ENCODE data around the gene EPHA4. TPM values are rescaled to one million over a fixed set of nuclear protein-coding genes. Genes with fewer than 3 reads are reported as not detected.

The EPHA4 gene
- total and polyA plus RNA-seq, 2 donors (not counting 1 experiment from before 2014, with no cell fraction given), result 9.6 to 21.0 TPM

GRCh38 chr2:221477714-221478484, 94.2 kb downstream of the EPHA4 start:
- Histone ChIP-seq H4K20me1 (ENCODE audit: control insufficient read depth, extremely low read depth, insufficient read depth, low read length) (no peaks in the 10 kb centered on the region), H2AFZ (ENCODE audit: low read length) (no peak overlapping the region), H3K79me2 (ENCODE audit: control insufficient read depth, insufficient read depth, low read length) (no peaks in the 10 kb centered on the region), H3K4me1 (ENCODE audit: control insufficient read depth, extremely low read depth, insufficient read depth, low read length) (no peaks in the 10 kb centered on the region), H3K27ac (ENCODE audit: insufficient read depth, low read length) (no peak overlapping the region), H3K9me3 (ENCODE audit: control insufficient read depth, insufficient read depth, low read depth, low read length) (no peaks in the 10 kb centered on the region), H3K4me3 (replicated peaks in 1 of 4; ENCODE audit: control extremely low read depth in 1 of 4, insufficient read depth in 1 of 4, low read depth in 3 of 4, low read length in 4 of 4) (no peak overlapping the region), H3K9ac (ENCODE audit: insufficient read depth, low read length) (no peak overlapping the region), H3K27me3 (ENCODE audit: control insufficient read depth, insufficient read depth, low read length) (no peaks in the 10 kb centered on the region), H3K36me3 (ENCODE audit: control insufficient read depth, insufficient read depth, low read length) (no peaks in the 10 kb centered on the region), H3K4me2 (ENCODE audit: extremely low read depth, insufficient read depth, low read length) (no peak overlapping the region)
- TF ChIP-seq EZH2 (IDR thresholded peaks at IDR 0.05; ENCODE audit: low read length, missing control alignments) (no peak), CTCF (conservative IDR thresholded peaks at IDR 0.05 in 1 of 2, IDR thresholded peaks at IDR 0.05 in 1 of 2; ENCODE audit: low read depth in 1 of 2, low read length in 2 of 2) (no peak)
- DNase-seq (ENCODE audit: low read depth in 2 of 2), result peak in 1 of 2 donors; percentile 12

GRCh38 chr2:221476195-221476594, 95.9 kb downstream of the EPHA4 start:
- H3K27me3 ChIP-seq (ENCODE audit: control insufficient read depth, insufficient read depth, low read length), result no peaks in the 10 kb centered on the region
- H3K36me3 ChIP-seq (ENCODE audit: control insufficient read depth, insufficient read depth, low read length), result no peaks in the 10 kb centered on the region
- TF ChIP-seq EZH2 (IDR thresholded peaks at IDR 0.05; ENCODE audit: low read length, missing control alignments) (no peak), CTCF (conservative IDR thresholded peaks at IDR 0.05 in 1 of 2, IDR thresholded peaks at IDR 0.05 in 1 of 2; ENCODE audit: low read depth in 1 of 2, low read length in 2 of 2) (no peak)
- no peak overlapping the region for H3K27ac ChIP-seq (ENCODE audit: insufficient read depth, low read length)
- H4K20me1 ChIP-seq (ENCODE audit: control insufficient read depth, extremely low read depth, insufficient read depth, low read length), result no peaks in the 10 kb centered on the region
- H3K79me2 ChIP-seq (ENCODE audit: control insufficient read depth, insufficient read depth, low read length), result no peaks in the 10 kb centered on the region
- H3K9me3 ChIP-seq (ENCODE audit: control insufficient read depth, insufficient read depth, low read depth, low read length), result no peaks in the 10 kb centered on the region
- H3K4me1 ChIP-seq (ENCODE audit: control insufficient read depth, extremely low read depth, insufficient read depth, low read length), result no peaks in the 10 kb centered on the region
- no peak for DNase-seq (ENCODE audit: low read depth in 2 of 2)
- no peak overlapping the region for H3K4me3 ChIP-seq (replicated peaks in 1 of 4; ENCODE audit: control extremely low read depth in 1 of 4, insufficient read depth in 1 of 4, low read depth in 3 of 4, low read length in 4 of 4)
- no peak overlapping the region for H3K4me2 ChIP-seq (ENCODE audit: extremely low read depth, insufficient read depth, low read length)
- H3K9ac ChIP-seq (ENCODE audit: insufficient read depth, low read length), result no peak overlapping the region
- no peak overlapping the region for H2AFZ ChIP-seq (ENCODE audit: low read length)

GRCh38 chr2:221473451-221473850, 98.7 kb downstream of the EPHA4 start:
- no peaks in the 10 kb centered on the region for H3K4me1 ChIP-seq (ENCODE audit: control insufficient read depth, extremely low read depth, insufficient read depth, low read length)
- no peaks in the 10 kb centered on the region for H3K27me3 ChIP-seq (ENCODE audit: control insufficient read depth, insufficient read depth, low read length)
- H3K79me2 ChIP-seq (ENCODE audit: control insufficient read depth, insufficient read depth, low read length), result no peaks in the 10 kb centered on the region
- no peak overlapping the region for H3K9ac ChIP-seq (ENCODE audit: insufficient read depth, low read length)
- H3K27ac ChIP-seq (ENCODE audit: insufficient read depth, low read length), result no peak overlapping the region
- H2AFZ ChIP-seq (ENCODE audit: low read length), result no peak overlapping the region
- H3K9me3 ChIP-seq (ENCODE audit: control insufficient read depth, insufficient read depth, low read depth, low read length), result no peaks in the 10 kb centered on the region
- no peaks in the 10 kb centered on the region for H3K36me3 ChIP-seq (ENCODE audit: control insufficient read depth, insufficient read depth, low read length)
- no peak overlapping the region for H3K4me2 ChIP-seq (ENCODE audit: extremely low read depth, insufficient read depth, low read length)
- TF ChIP-seq CTCF (conservative IDR thresholded peaks at IDR 0.05 in 1 of 2, IDR thresholded peaks at IDR 0.05 in 1 of 2; ENCODE audit: low read depth in 1 of 2, low read length in 2 of 2) (no peak), EZH2 (IDR thresholded peaks at IDR 0.05; ENCODE audit: low read length, missing control alignments) (no peak)
- no peak for DNase-seq (ENCODE audit: low read depth in 2 of 2)
- H4K20me1 ChIP-seq (ENCODE audit: control insufficient read depth, extremely low read depth, insufficient read depth, low read length), result no peaks in the 10 kb centered on the region
- no peak overlapping the region for H3K4me3 ChIP-seq (replicated peaks in 1 of 4; ENCODE audit: control extremely low read depth in 1 of 4, insufficient read depth in 1 of 4, low read depth in 3 of 4, low read length in 4 of 4)

Measured in fibroblast of lung (primary cell).